GF-D8 (cell line): ENCODE results near the gene WRAP53.

ENCODE experiments used
- DNase-seq: peaks from one replicate; lab custom pipeline; 2025; lab: John Stamatoyannopoulos, UW

The WRAP53 gene

DNA sequence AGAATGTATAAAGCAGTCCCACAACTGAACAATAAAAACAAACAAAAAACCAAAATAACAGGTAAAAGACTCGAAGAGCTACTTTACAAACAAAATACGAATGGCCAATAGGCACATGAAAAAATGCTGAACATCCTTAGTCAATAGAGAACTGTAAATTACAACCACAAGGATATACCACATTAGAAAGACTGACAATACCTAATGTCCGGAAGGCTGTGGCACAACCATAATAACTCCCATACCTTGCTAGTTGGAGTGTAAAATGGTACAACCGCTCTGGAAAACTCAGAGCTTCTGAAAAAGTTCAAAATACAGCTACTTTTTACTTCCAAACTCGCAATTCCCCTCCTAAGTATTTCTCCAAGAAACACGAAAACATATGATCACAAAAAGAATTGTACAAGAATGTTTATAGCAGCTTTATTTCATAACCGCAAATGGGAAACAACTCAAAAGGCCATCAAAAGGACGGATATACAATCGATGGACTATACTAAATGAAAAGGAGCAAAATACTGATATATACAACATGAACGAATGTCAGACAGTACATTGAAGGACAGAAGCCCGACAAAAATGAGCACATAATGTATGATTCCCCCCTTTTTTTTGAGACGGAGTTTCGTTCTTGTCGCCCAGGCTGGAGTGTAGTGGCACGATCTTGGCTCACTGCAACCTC, 3.3 kb upstream of the WRAP53 start:
- DNase-seq, result no peak

DNA sequence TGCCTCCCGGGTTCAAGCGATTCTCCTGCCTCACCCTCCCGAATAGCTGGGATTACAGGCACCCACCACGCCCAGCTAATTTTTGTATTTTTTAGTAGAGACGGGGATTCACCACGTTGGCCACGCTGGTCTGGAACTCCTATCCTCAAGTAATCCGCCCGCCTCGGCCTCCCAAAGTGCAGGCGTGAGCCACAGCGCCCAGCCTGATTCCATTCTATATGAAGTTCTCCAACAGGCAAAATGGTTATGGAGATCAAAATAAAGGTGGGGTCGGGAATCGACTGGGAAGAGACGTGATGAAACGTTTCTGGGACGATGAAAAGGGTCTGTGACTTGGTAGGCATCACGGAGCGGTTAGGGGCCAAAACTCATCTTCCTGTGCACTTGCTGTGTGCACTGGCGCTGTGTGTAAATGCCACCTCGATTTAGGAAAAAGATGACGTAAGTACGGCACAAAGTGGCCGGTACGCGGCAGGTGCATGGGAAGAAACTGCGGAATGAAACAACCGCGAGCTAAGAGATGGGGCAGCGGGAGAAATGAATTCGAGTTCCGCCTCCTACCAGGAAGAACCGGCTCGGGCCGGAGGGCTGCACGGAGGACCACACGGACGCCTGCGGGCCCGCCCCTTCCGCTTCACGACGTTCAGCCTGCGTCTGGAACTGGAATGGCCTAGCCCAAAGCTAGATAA, 2.6 kb upstream of the WRAP53 start:
- DNase-seq, result peak; percentile 42

DNA sequence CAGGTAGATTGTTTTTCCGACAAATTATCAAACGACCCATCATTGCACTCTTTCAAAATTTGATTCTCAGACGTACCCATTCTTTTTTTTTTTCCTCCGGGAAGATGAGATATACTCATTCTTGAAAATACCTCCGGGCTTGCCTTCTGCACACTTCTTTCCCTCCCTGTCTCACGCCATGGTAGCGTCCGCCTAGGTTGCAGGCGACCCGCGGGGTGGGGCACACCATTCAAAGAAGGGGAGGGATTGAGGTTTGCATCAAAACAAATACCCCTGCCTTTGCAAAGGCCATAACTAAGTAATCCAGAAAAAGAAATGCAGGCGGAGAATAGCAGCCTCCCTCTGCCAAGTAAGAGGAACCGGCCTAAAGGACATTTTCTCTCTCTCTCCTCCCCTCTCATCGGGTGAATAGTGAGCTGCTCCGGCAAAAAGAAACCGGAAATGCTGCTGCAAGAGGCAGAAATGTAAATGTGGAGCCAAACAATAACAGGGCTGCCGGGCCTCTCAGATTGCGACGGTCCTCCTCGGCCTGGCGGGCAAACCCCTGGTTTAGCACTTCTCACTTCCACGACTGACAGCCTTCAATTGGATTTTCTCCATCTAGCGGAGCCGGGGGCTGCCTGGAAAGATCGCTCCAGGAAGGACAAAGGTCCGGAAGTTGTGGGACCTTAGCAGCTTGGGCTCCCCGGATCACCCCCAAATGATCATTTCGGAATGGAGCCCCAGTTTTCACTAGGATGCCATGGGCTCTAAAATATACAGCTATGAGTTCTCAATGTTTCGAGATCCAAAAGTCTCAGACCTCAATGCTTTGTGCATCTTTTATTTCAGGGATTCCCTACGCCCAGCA, 1.8 kb upstream of the WRAP53 start:
- DNase-seq, result peak; percentile 42

DNA sequence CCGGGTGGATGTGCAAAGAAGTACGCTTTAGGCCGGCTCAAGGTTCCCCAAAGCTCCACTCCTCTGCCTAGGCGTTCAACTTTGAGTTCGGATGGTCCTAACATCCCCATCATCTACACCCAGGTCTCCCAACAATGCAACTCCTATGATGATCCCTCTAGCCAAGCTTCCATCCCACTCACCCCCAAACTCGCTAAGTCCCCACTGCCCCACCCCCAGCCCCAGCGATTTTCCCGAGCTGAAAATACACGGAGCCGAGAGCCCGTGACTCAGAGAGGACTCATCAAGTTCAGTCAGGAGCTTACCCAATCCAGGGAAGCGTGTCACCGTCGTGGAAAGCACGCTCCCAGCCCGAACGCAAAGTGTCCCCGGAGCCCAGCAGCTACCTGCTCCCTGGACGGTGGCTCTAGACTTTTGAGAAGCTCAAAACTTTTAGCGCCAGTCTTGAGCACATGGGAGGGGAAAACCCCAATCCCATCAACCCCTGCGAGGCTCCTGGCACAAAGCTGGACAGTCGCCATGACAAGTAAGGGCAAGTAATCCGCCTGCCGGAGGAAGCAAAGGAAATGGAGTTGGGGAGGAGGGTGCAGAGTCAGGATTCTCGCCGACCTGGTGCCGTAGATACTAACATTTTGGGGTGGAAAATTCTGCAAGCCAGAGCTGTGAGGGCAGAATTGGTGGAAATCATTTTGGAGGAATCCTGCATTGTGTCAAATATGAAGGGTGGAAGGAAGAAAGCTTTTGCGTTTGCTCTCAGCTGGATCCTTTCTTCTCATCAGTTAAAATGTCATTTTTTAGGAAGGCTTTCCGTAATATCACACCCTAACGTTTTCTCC, 987 bp upstream of the WRAP53 start, which contains the start of gene TP53:
TP53 (minus strand) TSS at position 419 of the 836 bp plus-strand sequence. CDS start 10,896 bp downstream, outside the sequence.
- DNase-seq, result peak; percentile 57

DNA sequence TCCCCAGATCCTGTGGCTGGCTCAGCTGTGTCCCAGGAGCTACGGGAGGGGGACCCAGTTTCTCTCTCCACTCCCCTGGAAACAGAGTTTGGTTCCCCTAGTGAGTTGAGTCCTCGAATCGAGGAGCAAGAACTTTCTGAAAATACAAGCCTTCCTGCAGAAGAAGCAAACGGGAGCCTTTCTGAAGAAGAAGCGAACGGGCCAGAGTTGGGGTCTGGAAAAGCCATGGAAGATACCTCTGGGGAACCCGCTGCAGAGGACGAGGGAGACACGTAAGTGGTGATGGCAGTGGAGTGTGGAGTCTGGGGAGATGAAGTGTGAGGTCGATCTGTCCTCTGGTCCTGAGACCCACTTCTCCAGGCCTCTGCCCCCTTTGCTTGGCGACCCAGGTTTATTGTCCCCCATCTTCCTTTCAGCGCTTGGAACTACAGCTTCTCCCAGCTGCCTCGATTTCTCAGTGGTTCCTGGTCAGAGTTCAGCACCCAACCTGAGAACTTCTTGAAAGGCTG, 585 bp downstream of the WRAP53 start:
- no peak for DNase-seq

DNA sequence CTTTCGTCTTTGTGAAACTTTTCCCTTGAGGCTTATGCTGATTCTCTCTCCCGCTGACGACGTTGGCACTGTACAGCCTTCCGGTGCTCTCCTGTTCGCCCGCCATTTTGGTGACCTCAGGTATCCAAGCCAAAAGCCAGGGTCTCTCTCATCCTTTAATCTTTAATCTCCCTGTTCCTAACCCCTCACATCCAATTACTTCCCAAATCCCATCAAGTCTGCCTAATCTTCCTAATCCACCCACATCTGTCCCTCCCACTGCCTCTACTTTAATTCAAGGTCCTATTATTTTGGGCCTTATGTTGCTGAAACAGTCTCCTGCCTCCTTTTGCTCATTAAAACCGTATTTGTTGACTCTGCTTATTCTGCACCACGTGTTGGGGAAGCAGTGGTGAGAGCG, 7.3 kb downstream of the WRAP53 start:
- DNase-seq, result no peak

DNA sequence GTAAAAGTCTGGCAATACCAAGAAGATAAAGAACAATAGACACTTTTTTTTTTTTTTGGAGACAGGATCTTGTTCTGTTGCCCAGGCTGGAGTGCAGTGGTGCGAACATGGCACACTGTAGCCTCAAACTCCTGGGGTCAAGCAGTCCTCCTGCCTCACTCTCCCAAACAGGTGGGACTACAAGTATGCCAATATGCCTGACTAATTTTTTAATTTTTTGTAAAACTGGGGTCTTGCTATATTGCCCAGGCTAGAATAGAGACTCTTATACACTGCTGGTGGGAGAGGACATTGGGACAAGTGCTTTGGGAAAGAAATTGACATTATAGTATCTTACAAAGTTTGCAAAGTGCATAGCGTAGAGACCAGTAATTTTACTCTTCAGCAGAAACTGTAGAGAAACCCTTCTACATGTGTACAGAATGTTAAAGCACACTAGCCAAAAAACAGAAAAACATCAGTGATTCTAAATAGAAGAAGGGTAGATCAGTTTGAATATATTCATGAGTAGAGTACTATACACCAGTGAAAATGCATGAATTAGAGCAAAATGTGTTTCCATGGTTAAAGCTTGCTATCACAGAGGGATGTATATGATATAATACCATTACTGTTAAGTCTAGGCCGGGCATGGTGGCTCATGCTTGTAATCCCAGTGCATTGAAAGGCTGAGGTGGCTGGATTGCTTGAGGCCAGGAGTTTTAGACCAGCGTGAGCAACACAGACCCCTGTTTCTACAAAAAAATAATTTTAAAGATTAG, 9.7 kb downstream of the WRAP53 start:
- DNase-seq, result no peak

DNA sequence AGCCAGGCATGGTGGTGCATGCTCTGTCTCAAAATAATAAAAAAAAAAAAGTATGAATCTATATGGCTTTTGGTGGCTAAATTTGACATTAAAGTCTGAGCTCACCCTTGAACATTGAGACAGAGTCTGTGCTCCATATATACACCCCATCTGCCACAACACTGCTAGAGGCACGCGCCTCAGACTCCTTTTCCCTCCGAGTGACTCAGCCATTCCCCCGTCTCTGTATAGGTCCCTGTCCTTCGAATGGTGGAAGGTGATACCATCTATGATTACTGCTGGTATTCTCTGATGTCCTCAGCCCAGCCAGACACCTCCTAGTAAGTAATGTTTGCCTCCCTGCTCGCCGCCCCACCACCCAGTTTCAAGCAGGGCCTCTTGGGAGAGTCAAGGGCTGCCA, 12.2 kb downstream of the WRAP53 start:
- DNase-seq, result no peak

DNA sequence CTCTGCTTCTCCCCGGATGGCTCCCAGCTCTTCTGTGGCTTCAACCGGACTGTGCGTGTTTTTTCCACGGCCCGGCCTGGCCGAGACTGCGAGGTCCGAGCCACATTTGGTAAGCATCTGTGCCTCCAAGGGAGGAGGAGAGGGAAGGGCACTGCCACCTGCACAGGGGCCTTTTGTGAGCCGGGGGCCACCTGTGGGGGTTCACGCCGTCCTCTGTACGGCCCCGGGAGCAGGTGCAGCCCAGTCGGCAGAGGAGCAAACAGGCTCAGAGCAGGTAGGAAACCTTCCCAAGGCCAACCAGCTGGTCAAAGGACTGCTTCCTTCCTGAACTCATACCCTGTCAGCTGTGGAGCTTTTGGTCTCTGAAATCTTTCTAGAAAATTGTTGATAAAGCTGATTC, 13.4 kb downstream of the WRAP53 start:
- no peak for DNase-seq

DNA sequence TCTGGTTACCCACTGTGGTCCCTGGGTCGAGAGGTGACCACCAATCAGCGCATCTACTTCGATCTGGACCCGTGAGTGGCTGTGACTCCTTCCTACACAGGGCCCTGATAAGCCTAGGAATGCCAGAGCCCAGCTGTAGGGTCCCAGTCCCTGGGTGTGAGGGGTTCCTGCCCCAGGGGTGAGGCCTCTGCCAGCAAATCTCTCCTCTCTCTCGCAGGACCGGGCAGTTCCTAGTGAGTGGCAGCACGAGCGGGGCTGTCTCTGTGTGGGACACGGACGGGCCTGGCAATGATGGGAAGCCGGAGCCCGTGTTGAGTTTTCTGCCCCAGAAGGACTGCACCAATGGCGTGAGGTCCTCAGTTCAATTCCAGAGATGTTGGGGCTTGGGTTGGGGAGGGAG, 14.5 kb downstream of the WRAP53 start:
- no peak for DNase-seq

DNA sequence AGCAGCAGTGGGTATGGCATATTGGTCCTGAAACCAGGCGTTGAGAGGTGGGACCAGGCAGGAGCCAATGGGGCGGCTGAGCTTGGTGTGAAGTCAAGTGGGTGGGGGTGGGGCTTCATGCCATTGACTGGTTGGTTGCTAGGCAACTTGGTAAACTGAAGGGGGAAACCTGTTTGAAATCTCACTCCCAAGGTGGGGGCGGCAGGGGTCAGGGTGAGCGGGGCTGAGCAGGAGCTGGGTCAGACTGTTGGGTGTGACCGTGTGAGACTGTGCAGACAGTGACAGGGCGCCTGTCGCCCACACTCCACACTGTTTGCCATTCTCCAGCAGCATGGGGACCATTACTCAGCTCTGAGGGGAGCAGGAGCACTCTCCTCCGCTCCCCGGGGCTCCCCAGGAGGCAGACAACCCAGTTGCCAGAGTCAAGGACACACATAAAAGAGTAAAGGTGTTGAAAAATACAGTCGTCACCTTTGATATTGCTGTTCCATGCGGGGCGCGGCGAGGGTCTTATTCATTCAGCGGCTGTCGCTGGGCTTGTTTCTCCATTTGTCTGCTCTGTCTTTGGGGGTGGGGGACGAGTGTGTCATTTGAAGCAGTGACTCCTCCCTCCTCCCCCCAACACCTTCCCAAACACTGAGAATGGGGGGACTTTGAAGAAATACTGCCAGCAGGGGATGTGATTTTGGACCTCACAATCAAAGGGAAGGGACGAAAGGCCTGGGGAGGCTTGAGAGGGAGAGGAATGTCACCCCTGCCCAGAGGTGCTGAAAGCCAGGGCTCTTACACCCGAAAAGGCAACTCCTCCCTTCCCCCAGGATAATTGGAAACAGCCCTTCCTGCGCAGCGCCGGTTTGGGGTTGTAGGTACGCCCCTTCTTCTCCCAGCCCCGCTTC, 15.6 kb downstream of the WRAP53 start:
- no peak for DNase-seq

DNA sequence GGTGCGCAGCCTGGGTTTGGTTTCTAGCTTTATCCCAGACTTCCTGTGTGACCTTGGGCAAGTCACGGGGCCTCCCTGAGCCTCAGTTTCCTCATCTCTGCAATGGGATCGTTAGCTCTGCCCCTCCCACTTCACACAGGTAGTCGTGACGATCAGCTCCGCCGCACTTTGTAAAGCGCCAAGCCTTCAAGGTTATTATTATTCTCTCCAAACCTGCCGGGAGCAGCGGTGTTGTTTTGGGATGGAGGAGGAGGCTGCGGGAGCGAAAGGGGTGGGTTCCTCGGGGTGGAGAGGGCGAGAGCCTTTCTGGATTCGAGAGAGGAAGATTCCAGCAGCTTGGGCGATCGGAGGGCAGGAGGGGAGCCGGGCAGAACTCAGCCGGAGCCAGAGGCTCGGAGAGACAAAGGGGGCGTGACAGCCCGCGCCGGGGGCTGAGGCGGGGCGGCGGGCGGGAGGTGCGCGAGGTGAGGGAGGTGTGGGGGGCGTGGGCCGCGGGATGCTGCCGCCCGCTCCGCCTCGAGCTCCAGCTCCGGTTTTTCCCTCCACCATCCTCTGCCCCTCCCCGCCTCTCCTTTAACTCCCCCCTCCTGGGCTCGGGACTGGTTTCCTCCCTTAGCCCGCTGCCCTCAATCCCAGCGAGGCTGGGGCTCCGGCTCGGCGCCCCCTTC, 16.5 kb downstream of the WRAP53 start, which contains the start of gene EFNB3:
EFNB3 (plus strand) TSS at position 602 of the 668 bp plus-strand sequence. CDS start 397 bp downstream, outside the sequence.
- no peak for DNase-seq

DNA sequence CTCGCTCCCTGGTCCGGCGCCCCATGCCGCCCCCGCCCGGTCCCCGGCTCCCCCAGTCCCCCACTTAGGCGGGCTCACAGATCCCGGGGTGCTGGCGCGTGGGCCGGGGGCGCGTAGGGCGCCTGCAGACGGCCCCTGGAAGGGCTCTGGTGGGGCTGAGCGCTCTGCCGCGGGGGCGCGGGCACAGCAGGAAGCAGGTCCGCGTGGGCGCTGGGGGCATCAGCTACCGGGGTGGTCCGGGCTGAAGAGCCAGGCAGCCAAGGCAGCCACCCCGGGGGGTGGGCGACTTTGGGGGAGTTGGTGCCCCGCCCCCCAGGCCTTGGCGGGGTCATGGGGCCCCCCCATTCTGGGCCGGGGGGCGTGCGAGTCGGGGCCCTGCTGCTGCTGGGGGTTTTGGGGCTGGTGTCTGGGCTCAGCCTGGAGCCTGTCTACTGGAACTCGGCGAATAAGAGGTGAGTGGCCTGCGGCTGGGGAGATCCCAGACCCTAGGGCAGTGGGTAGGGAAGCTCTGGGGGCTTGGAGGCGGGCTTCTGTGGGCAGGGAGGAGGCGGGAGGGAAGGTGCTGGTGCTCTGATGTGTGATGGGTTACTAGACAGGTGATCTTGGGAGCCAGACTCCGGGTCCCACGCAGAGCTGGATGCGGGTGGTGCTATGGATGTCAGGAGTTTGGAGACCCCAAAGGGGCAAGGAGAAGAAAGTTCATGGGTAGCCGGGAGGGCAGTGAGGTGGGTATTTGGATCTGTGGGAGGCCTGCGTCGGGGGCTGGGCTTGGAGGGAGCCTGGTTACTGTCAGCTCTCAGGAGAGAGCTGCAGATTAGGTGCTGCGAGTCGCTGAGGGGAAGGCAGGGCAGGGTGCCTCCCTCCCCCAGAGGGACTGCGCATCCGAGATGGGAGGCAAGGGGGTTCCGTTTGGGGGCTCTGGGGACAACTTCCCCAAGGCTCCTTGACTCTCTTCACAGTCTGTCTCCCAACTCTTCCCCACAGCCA, 17.3 kb downstream of the WRAP53 start:
- no peak for DNase-seq

DNA sequence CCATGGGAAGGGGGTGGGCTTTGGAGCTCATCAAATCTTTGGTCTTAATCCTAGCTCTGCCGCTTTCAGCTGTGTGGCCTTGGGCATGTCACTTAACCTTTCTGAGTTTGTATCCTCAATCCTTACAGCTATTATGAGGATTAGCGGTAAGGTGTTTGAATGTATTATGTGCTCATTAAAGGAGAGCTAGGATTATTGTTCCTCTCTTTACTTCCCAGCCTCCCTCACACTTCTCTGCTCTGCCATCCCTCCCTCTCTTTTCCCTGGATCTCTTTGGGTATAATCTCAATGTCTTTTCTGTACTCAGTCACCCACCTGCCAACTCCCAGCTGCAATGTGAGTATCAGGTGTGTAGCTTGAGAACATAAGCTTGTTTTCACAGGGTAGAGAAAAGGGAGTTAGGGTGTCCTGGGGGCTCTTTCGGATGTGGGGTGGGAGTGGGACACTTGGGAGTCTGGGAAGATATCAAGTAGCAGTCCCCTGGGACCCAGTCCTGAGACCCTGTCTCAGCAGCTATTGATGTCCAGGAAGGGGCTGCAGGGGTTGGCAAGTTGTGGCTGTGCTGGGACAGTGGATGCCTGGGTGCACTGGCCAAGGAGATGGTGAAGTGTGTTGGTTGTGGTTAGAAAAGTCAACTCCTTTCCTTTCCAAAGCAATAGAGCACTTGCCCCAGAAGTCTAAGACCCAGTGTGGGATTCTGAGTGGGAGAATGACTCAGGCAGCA, 18.5 kb downstream of the WRAP53 start:
- DNase-seq, result no peak

DNA sequence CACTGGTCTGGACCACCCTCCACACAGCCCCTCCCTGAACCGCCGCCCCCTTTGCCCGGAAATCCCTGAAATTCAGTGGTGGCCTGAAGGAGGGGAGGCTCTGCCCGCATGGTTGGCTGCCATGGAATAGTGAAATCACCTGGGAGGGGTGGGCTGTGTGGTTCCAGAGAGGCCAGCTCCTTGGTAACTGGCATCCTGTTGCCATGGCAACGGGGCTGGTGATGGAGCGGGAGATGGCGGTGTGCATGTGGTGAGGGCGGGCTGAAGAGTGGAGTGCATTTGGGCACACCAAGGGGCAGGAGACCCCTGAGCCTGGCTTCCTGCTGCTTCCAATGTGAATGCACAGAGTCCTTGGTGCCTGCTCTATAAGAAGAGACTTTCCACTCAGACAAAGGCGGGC, 19.2 kb downstream of the WRAP53 start:
- DNase-seq, result no peak

DNA sequence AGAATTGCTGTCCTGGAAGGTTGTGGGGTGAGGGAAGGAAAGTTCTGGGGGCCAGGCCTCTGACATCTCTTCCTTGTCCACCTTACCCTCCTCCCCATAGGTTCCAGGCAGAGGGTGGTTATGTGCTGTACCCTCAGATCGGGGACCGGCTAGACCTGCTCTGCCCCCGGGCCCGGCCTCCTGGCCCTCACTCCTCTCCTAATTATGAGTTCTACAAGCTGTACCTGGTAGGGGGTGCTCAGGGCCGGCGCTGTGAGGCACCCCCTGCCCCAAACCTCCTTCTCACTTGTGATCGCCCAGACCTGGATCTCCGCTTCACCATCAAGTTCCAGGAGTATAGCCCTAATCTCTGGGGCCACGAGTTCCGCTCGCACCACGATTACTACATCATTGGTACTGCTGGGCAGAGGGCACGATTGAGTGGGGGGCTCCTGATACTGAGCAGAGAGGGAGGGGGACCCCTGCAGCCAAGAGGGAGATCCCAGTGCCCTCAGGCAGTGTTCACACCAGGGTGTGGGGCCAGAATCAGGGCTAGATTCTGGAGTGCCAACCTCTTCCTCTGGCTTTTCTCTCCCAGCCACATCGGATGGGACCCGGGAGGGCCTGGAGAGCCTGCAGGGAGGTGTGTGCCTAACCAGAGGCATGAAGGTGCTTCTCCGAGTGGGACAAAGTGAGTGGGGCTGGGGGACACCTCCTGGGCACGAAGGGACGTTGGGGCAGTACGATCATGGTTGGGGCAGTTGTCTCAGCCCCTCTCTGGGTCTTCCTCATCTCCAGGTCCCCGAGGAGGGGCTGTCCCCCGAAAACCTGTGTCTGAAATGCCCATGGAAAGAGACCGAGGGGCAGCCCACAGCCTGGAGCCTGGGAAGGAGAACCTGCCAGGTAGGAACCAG, 19.8 kb downstream of the WRAP53 start:
- no peak for DNase-seq
